Activated CD8-positive, alpha-beta memory T cell treated with anti-CD3 and anti-CD28 coated beads for 48 hours (primary cell): Measurements from ENCODE around the gene TMIE.

Source experiments
- DNase-seq, 3 experiments: peaks; one replicate each; pipeline ENCODE4 v3.0.0-alpha.2; 2020; ENCODE audit warnings: low read depth in 2 of 3, low spot score in 2 of 3

Gene TMIE, protein sequence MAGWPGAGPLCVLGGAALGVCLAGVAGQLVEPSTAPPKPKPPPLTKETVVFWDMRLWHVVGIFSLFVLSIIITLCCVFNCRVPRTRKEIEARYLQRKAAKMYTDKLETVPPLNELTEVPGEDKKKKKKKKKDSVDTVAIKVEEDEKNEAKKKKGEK

DNA sequence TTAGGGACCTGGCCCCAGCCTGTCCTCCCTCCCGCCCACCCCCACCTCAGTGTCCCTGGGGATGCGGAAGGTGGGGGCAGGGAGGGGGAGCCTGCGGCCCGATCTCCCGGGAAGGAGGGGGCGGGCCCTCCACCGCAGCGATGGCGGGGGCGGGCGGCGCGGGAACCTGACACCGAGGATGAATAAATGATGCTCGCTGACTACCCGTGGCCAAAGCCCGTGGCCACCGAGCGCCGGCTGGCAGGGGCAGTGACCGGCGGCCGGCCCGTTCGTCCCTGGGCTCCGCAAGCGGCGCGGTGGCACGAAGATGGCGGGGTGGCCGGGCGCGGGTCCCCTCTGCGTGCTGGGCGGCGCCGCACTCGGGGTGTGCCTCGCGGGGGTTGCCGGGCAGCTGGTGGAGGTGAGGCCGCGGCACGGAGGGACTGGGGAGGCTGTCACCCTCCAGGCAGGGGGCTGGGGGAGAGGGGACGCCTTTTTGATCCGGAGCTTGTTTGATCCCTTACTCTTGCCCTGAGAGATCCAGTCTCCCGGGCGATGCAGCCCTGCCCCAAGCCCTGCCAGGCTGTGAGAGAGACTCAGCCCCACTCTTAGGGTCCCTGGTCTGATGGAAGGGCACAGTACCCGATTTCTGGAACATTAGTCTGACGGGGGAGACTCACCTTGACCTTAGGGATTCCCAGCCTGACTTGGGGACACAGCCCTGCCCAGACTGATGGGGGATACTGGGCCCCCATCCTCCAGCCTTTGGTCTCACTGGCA, at the start of gene TMIE:
TMIE (plus strand) TSS at position 212 of the 759 bp plus-strand sequence; CDS start at position 308, 96 bp downstream.
- DNase-seq: no peak

DNA sequence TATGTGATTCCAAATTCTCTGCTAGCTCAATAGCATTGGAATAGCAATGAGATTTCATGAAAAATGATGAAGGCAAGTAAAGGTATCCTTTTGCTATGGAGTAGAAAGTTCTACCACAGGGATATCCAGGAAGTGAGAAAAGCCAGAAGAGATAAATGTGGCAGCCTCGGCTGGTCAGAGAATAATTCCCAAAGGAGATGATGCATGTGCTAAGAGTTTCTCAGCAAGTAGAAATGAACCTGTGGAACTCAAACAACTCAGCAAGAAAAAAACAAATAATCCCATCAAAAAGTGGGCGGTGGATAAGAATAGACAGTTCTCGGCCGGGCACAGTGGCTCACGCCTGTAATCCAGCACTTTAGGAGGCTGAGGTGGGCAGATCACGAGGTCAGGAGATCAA, 45.9 kb upstream of the TMIE start:
- no peak for DNase-seq

DNA sequence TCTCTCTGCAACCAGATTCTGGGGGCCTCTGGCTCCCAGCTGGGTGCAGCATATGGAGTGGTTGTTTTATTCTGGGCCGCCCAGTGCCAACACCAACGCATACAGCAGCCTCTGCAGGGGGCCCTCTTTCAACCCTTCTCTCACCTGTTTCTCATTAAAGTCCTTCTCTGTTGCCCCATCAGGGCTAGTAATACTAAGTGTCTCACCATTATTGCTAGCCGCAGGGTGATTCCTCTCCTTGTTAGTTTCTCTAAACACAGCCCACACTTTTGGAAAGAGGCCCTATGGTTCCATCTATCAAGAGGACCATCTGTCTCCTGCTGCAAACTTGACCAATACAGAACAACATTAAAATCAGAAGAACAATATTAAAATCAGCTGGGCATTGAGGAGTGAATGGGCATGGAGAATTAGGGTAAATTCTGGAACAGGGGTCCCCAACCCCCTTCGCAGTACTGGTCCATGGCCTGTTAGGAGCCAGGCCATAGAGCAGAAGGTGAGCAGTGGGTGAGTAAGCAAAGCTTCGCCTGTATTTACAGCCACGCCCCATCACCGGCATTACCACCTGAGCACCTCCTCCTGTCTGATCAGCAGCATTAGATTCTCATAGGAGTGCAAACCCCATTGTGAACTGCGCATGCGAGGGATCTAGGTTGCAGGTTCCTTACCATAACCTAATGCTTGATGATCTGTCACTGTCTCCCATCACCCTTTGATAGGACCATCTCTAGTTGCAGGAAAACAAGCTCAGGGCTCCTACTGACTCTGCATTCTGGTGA, 44.2 kb upstream of the TMIE start:
- DNase-seq: no peak

DNA sequence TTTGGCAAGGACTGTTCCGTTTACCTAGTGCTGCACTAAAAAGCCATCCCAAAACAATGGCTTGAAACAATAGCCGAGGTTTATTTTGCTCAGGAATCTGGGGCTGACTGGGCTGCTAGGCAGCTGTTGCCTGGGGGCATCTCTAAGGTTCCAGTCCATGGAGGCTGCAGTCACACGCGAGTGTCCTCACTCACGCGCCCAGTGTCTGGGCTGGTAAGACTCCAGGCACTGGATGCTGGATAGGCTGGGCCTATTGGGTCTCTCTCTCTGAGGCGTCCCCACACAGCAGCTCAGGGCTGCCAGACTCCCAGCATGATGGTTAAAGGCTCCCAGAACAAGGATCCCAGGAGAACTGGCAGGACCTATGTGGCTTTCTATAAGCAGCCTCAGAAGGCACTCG, 41.9 kb upstream of the TMIE start:
- no peak for DNase-seq

DNA sequence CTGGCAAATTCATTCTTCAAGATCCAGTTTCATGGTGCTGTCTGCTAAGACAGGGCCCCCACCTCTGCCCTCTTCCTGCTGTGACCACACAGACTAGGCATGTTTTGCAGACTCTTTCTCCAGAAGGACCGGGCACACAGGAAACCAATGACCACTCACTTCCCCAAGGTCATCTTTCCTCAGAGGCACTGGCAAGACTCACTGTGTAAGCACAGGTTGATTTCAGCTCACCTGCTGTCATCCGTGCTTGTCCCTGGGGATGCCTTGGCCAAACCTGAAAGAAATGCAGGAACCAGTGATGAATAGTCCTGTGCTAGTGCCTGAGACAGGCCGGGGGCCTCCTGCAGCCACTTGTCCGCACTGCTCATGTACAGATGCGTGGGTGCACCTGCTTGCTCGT, 41.2 kb upstream of the TMIE start:
- no peak for DNase-seq

DNA sequence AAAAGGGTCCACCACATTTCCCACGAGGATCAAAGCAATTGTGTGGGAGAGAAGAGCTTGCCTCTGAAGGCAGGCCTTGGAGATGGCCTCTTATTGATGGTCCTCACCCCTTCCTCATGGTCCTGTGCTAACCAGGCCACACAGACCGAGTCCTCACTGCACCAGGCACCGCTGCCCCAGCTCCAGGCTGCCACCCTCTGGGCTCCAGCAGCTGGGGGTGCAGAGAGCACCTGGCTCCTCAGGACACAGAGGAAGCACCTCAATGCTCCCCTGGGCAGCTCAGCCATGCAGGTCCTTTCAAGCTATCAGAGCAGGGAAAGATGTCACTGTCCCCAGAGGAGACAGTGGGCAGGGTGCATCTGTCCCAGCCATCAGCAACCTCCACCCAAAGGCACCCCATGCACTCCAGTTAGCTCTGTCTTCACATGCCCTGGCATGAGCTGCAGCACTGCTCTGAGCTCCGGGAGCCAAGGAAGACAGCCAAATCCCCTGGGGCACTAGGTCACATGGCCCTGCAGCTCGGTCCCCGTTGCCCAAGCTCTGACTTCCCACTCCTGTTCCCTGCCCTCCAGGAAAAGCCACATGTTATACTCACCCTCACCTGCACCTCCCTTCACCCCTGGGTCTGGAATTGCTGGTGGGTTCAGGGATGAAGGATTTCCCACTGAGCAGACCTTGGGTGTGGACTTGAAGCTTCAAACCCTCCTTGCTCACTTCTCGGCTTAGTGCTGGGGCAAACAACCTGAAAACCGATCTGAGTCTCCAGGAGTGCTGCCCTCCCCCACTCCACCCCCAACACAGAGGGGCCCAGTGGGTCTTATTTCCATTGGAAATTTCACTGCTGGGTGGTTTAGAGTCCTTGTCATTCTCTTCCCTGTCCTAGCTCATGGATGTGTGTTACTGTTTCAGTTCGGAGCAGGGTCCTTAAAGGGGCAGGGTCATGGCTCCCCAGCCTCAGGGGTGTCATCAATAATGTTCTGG, 40.4 kb upstream of the TMIE start:
- DNase-seq: no peak

DNA sequence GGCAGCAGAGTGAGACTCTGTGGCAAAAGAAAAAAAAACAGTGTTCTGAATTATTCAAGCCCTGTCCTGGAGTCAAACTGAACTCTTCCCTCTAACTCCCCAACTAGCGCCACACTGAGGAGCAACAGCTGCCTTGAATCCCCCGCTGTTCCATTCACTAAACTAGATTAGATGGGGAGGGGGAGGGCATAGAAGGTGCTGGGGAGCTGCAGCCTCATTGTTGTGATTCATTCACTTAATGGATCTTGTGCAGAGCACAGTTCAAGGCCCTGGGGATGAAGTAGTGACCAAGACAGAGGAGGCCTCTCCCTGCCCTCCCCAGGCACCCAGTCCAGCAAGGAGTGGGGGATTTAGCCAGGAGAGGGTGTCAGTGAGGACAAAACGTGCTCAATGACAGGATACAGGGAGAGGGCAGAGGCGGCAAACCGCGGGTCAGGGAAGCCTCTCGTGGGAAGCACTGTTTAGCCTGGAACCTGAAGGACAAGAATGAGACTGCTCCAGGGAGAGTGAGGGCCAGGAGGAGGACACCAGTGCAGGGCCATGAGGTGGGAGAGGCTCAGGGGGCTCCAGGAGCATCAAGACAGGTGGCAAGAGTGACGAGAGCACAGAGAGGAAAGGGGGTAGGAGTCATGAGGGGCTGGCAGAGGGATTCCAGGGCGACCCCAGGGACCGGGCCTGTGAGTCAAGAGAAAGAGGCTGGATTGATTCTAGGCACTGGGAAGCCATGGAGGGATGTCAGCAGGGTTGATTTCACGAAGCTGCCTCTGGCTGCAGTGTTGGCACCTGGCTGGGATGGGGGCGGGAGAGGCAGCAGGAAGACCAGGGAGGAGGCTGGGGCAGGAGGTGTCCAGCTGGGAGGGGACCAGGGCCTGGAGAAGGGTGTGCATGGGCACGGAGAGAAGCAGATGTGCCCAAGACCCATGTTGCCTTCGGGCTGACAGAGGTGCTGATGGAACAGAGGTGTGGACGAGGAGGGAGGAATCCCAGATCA, 39.1 kb upstream of the TMIE start:
- no peak for DNase-seq

DNA sequence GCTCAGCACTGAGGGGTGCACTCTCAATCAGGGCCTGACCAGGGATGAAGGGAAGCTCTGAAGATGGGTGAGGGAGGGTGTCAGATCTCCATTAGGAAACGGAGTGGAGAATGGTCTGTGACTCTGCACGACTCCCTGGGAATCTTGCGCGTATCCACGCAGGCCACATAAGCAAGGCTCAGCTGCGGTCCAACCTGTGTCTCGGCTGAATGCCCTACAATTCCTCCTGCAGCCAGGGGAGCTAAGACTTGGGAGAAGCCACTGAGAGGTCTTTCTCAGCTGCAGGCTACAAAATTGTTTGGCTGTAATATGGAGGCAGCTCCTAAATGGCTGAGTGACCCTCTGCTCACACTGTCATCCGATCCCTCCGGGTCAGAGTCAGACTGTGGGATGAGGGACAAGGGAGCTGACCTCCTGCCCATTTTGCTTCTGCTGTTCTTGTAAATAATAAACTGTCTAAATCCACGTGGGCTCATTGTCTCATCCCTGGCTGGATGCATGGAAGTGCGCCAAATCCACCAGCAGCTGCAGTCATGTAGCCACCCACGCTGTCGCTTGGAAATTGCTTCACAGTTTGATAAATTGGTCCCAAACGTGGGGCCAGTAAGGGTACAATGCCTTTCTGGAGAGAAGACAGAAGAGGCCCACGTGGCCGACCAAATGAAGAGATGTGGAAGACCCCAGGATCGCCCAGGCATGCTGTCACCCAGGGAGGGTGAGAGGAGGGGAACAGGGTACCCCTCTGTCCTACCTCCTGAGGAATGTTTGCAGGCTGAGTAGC, 38.2 kb upstream of the TMIE start:
- no peak for DNase-seq

DNA sequence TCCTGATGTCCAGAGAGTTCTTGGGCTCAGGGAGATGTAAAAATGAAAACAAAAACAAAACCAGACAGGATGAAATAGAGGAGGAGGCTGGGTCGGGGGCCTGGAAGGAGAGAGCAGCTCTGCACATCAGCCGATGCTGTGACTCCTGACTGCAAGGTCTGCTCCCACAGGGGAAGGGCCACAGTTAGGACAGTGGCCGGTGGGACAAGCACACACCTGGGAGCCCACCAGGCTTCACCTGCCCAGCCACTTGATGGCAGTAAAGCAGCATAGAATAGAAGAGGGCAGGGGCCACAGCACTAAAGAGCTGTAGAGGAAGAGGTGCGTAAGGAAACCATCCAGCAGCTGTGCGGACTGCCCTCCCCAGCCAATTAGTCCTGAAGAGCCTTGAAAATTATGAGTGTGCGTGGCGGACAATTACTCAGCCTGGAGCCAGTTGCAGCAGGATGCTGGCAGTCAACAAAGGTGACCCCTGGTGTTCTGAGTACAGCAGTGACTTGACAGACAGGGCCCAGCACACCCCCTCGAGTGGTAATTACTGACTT, 37.5 kb upstream of the TMIE start:
- DNase-seq: no peak

DNA sequence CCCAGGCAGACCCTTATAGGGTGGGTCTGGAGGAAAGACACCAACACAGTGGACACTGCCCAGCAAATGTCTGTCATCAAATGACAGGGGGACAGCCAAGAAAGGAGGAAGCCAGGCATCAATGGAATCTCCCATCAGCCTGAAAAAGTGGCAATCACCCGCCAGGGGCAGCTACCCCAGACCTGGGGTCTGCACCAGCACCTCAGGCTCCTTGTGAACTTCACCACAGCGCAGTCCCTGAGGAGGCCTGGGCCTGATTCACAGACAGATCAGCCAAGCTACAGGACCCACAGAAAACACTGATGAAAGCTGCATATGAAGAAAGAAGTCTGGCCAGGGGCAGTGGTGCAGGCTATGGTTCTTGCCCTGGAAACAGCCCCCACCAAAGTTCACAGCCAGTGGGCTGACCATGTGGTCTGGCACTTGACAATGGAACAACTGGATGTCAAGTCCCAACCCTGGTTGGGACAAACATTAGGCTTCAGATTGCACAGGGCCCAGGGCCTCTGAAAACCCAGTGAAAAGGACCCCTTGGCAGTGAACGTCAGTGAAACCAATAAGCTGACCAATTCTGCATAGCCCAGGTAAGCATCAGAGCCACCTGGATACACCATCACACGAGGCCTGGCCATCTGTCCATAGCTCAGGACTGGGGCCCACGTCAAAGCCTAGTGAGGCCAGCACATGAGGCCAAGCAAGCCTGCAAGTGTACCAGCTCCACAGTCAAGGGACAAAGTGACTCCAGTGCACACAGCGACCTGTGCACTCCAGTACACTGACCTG, 36.8 kb upstream of the TMIE start:
- no peak for DNase-seq

DNA sequence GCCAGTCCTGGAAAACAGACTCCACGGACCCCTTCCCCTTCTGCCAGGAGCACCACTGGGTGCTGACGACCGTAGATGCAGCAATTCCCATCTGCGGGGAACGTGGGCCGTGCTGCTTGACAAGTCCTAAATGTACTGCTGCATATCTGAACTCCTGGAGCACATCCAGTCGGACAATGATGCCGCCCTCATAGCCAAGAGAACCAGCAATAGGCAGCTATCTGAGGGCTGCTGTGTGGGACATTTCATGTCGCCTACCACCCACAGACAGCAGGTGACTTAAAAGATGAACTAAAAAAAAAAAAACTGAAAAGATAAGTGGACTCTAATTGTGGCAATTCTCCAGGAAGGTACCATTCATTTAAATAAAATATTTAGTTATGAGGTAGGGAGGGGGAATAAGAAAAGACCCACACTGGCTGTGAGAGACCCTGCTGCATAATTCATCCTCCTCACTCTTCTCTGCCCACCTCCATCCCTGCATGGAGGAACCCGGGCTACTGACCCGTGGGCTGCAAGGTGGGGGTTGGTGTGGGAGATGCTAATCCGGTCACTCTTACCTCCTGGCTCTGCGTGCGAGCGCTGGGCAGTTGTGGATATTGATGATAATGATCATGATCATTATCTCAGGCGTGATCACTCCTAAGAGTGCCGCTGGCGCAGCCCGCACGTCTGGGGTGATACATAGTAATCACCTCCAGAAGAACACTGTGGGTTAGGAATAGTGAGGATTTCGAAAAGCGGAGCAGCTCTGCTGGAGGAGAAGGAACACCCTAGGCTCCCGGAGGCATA, 36.0 kb upstream of the TMIE start:
- no peak for DNase-seq

DNA sequence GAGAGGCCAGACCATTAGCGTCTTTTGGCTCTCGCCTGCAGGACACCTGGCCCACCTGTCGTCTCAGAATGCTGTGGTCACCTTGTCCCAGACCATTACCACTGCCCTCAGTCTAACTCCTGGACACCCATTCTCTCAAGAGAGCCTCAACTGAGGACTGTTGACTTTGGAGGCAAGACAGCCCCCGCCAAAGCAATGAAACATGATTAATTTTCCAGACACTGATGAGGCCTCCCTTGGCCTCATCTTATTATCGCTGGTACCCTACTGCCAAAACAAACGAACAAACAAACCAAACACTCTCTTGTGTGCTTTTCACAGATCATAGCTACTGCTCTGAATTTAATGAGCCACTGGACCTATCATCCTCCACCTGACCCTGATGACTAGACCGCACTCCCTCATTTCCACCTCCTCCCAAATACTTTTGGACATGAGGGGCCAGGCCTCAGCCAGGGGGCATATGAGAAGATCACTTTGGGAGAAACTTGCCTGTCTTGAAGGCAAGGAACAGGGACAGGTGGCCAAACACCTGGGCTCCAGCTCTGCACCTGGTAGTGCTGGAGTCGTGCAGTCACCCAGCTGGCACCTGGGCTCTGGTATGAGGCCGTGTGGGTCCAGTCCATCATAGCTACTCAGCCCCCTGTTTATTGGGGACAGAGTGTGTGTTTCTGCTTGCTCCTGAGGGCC, 35.3 kb upstream of the TMIE start:
- no peak for DNase-seq

DNA sequence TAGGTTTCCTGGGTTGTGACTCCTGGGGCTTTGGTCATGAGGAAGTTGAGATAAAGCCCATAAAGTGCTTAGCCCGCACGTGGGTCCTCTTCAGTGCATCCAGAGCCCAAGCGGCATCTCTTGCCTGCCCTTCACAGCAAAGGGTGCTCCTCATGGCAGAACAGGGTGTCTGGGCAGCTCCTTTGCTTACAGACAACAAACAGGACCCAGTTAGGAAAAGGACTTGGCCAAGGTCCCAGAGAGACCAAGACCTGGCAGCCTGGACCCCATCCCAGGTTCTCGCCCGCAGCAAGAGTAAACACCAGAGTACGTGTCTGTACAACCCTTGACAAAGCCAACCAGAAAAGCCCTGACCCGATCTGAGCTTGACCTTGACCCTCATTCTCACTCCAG, 34.7 kb upstream of the TMIE start:
- no peak for DNase-seq

DNA sequence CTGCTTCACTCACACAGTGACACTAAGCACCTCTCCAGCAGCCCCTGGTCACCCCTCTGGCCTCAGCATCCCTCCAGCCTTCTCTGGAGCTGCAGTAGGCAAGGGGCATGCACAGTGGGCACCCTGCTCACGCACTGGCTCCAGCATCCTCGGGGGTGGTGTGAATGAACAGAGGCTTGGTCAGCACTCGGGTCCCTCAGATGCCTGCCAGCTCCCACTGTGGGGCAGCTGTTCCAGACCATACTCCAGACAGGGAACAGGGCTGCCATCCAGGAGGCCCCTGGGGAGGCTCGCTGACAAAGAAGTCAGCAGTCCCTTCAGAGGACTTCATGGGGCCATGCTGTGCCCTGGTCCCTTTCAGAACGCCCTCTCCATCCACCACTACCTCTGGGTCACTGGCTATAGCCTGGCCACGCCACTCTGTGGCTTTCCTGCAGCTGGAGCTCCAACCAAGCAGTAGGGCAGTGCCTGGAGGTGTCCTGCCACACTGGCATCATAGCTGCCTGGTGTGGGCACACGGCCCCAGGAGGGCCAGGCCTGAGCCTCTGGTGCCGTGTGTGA, 34.1 kb upstream of the TMIE start:
- no peak for DNase-seq

DNA sequence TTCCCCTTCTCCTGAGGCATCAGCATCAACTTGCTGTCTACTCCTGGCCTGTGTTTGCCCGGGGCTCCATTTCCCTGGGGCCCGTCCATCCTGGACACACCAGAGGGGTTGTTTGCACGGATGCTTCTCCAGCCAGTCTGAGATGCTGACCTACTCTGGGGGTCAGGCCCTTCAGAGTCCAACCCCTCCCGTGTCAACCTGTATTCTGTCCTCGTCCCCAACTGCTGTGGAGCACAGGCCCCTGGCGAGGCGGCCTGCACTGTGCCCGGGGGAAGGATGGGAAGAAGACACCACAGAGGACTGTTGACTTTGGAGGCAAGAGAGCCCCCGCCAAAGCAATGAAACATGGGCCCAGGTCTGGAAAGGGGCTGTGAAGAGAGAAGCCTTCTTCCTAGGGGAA, 33.5 kb upstream of the TMIE start:
- DNase-seq: no peak

DNA sequence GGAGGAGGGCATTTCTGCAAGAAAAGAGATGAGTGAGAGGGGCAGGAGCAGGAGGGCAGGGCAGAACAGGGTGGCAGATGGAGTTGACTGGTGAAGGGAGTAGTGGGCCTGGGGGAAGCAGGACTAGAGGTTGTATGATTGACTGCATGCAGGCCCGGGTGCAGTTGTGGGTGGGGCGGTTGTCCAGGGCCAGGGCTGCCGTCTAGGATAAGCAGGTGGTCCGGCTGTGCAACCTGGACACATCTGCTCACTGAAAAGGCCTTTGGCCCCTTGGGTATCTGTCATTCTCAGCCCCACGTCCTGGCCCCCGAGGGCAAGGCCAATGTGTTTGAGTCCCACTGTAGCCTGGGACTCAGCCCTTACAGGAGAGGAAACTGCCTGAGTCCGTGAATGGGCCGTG, 33.1 kb upstream of the TMIE start:
- no peak for DNase-seq
